MG63 (cell line): Measurements from ENCODE around the gene UBASH3A. TPM values are rescaled to one million over a fixed set of nuclear protein-coding genes. Genes with fewer than 3 reads are reported as not detected.

Experiments used
- DNase-seq: peaks from one replicate; pipeline ENCODE4 v3.0.0-alpha.2; 2020
- H3K27me3 ChIP-seq: fragments of 250-450 bp; sonication (Bioruptor Pico); 2 replicates; pipeline ENCODE4 v1.5.1; 2020; ENCODE audit warnings: mild to moderate bottlenecking, moderate library complexity
- H3K36me3 ChIP-seq: fragments of 250-450 bp; sonication (Bioruptor Pico); 2 replicates; pipeline ENCODE4 v1.5.1; 2020; ENCODE audit warnings: mild to moderate bottlenecking, moderate library complexity
- H3K4me3 ChIP-seq: fragments of 250-450 bp; sonication (Bioruptor Pico); 2 replicates; pipeline ENCODE4 v1.5.1; 2020; ENCODE audit warnings: mild to moderate bottlenecking, moderate library complexity
- H3K9me3 ChIP-seq: fragments of 250-450 bp; sonication (Bioruptor Pico); 2 replicates; pipeline ENCODE4 v1.5.1; 2020; ENCODE audit warnings: mild to moderate bottlenecking, moderate library complexity
- total RNA-seq: library from RNA; depleted of rRNA; stranded (reverse); fragments of >200 nt; shearing (Covaris generic); gene quantifications from 2 replicates; pipeline ENCODE4 v1.2.3, GENCODE V29; 2014; ENCODE audit warnings: low replicate concordance

The UBASH3A gene
- total RNA-seq, 1 experiment from 2014 or later = not detected

DNA sequence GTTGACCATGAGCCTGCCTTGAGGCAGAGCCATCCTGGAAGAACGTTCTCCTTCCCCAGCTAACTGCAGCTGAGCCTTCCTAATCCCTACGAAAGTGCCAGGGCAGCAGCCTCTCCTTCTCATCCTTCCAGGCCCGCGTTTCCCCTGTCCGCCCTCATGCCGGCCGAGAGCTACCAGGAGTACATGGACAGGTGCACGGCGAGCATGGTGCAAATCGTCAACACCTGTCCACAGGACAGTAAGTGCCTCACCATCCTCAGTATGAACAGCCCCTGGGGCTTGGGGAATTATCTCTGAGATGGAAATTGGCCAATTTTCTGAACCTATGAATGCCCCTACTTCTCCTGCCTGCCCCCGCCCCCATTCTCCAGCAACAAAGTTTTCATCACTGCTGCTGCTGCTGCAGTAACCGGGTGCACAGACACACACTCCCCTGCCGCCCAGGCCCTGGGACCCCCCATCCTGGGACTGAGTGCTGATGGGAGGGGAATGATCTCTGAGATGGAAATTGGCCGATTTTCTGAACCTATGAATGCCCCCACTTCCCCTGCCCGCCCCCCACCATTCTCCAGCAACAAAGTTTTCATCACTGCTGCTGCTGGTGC is 39.6 kb downstream of the UBASH3A start:
- Histone ChIP-seq H3K27me3 (peaks cover 9% of the 10 kb centered on the region; the same call in 1 of the 2 replicates), H3K9me3 (no peaks in the 10 kb centered on the region), H3K36me3 (no peaks in the 10 kb centered on the region), H3K4me3 (no peak overlapping the region)
- DNase-seq = no peak

- peaks cover 9% of the 10 kb centered on the region; the same call in 1 of the 2 replicates for H3K27me3 ChIP-seq
- no peaks in the 10 kb centered on the region for H3K36me3 ChIP-seq
- H3K4me3 ChIP-seq = no peak overlapping the region
- DNase-seq = no peak
- no peaks in the 10 kb centered on the region for H3K9me3 ChIP-seq
Measured at GRCh38 chr21:42443876-42444744, 40.4 kb downstream of the UBASH3A start.

DNA sequence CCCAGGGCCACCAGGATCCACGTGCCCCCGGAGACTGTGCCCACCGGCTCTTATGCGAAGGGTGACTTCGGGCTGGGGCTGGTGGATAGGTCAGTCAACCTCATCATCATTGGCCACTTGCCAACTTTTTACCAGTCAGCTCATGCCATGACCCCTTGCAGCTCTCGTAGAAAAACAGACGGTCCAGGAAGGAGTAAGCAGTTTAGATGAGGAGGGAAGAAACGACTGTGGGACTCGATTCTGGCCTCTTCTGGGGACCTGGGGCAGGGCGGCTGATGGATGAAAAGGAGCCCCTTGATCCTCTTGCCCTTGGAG is 41.0 kb downstream of the UBASH3A start:
- Histone ChIP-seq H3K36me3 (no peaks in the 10 kb centered on the region), H3K9me3 (no peaks in the 10 kb centered on the region), H3K4me3 (no peak overlapping the region), H3K27me3 (peaks cover 9% of the 10 kb centered on the region; the same call in 1 of the 2 replicates)
- no peak for DNase-seq

DNA sequence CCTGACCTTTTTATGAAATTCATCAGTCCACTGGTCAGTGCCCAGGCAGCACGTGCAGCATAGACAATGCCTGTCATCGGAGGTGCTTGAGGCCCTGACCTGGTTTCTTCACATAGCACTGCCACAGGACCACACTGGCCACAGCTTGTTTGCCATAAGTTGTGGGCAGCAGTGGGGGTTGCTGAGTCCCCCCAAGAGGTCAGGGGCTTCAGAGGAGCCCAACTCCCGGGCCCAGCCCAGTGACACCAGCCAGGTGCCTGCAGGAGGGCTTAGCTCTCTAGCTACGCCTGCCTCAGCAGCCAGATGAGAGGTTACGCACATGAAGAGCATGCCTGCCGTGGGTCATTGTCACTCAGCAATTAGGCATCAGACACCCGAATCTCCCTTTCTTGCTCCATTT is 41.6 kb downstream of the UBASH3A start:
- no peaks in the 10 kb centered on the region for H3K9me3 ChIP-seq
- H3K4me3 ChIP-seq = no peak overlapping the region
- no peak for DNase-seq

GRCh38 chr21:42446531-42446930 is 42.8 kb downstream of the UBASH3A start:
- peaks cover 9% of the 10 kb centered on the region; the same call in 1 of the 2 replicates for H3K27me3 ChIP-seq
- H3K36me3 ChIP-seq = no peaks in the 10 kb centered on the region
- no peak overlapping the region for H3K4me3 ChIP-seq
- no peak for DNase-seq
- no peaks in the 10 kb centered on the region for H3K9me3 ChIP-seq

More for the DNA sequence above, 41.6 kb downstream of the UBASH3A start:
- peaks cover 9% of the 10 kb centered on the region; the same call in 1 of the 2 replicates for H3K27me3 ChIP-seq
- H3K36me3 ChIP-seq = no peaks in the 10 kb centered on the region

GRCh38 chr21:42447182-42447581 is 43.5 kb downstream of the UBASH3A start:
- H3K4me3 ChIP-seq = no peak overlapping the region
- DNase-seq = no peak
- no peaks in the 10 kb centered on the region for H3K36me3 ChIP-seq
- H3K27me3 ChIP-seq = peaks cover 9% of the 10 kb centered on the region; the same call in 1 of the 2 replicates
- no peaks in the 10 kb centered on the region for H3K9me3 ChIP-seq

GRCh38 chr21:42447732-42448131 is 44.0 kb downstream of the UBASH3A start:
- no peaks in the 10 kb centered on the region for H3K36me3 ChIP-seq
- peaks cover 9% of the 10 kb centered on the region; the same call in 1 of the 2 replicates for H3K27me3 ChIP-seq
- no peak for DNase-seq
- no peaks in the 10 kb centered on the region for H3K9me3 ChIP-seq
- H3K4me3 ChIP-seq = no peak overlapping the region

- Histone ChIP-seq H3K36me3 (no peaks in the 10 kb centered on the region), H3K9me3 (no peaks in the 10 kb centered on the region), H3K27me3 (peaks cover 9% of the 10 kb centered on the region; the same call in 1 of the 2 replicates), H3K4me3 (no peak overlapping the region)
- no peak for DNase-seq
Measured at GRCh38 chr21:42448686-42449085, 45.0 kb downstream of the UBASH3A start.

DNA sequence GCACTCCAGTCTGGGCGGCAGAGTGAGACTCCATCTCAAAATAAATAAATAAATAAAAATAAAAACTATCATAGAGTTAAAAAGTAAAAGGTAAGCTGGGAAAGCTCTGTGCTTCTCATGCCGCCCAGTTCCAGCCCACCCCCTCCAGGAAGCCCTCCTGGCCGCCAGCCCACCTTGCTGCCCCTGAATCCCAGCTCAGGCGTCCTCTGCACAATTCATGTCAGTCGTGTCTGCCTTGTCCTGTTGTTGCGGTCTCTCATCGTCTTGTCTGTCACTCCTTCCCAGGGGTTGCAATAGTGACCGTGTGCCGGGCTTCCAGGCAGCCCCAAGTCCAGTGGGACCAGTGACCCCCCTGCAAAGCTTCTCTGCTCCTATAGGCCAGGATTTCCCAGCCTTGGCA is 48.2 kb downstream of the UBASH3A start:
- Histone ChIP-seq H3K9me3 (no peaks in the 10 kb centered on the region), H3K4me3 (no peak overlapping the region), H3K27me3 (peaks cover 2% of the 10 kb centered on the region; the same call in 1 of the 2 replicates), H3K36me3 (no peaks in the 10 kb centered on the region)
- no peak for DNase-seq

GRCh38 chr21:42452401-42453223 is 48.9 kb downstream of the UBASH3A start:
- no peak for DNase-seq
- H3K4me3 ChIP-seq = no peak overlapping the region
- no peaks in the 10 kb centered on the region for H3K36me3 ChIP-seq
- no peaks in the 10 kb centered on the region for H3K9me3 ChIP-seq
- no peaks in the 10 kb centered on the region for H3K27me3 ChIP-seq

DNA sequence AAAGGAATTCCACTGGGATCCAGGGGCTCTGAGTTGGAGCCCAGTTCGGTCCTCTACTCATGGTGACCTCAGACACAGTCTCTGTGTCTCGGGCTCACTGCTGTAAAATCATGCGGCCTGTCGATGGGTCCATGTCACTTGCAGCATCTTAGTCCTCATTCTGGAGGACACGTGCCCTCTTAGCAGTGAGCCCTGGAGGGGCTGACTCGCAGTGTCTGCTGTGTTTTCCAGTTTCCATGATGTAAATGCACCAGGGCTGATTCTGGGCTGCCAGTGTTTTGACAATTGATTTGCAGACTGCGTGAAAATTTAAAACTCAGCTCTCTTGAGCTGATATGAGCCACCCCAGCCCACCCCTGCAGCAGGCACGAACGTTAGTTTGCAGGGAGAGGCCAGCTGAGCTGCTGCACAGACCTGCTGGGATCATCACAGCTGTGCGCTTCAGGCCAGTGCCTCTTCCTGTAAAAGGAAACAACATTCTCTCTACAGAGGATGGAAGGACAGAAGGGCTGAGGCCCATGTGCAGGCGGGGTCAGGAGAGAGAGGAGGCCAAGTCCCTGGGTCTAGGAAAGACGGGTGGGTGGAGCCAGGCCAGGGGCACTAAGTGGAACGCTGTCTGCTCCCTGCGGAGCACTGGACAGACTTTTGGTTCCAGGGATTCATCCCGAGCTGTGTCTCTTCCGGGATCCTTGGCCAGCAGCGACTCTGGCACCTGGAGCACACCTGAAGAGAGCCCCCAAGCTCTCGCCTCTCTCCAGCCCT is 49.7 kb downstream of the UBASH3A start:
- DNase-seq = no peak
- Histone ChIP-seq H3K9me3 (no peaks in the 10 kb centered on the region), H3K36me3 (no peaks in the 10 kb centered on the region), H3K27me3 (no peaks in the 10 kb centered on the region), H3K4me3 (no peak overlapping the region)

DNA sequence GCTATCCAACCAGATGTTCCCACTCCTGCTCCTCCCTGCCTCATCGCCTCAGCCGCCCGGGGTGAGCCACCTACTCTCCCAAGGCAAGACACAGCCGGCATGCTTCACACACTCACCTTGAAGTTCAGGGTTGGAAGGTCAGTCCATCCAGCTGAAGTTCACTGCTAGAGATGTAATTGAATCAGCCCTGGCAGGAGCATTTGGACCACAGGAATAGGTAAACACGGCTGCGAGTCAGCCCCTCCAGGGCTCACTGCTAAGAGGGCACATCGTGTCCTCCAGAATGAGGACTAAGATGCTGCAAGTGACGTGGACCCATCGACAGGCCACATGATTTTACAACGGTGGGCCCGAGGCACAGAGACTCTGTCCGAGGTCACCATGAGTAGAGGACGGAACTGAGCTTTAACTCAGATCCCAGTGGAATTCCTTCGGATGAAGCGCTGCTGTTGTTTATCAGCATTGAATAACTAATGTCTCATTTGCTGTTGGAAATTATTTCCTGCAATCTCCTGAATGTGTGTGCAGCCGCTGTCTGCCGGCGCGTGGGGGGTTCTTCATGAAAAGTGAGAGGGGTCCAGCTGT is 50.4 kb downstream of the UBASH3A start:
- DNase-seq = no peak
- Histone ChIP-seq H3K27me3 (no peaks in the 10 kb centered on the region), H3K9me3 (no peaks in the 10 kb centered on the region), H3K36me3 (no peaks in the 10 kb centered on the region), H3K4me3 (no peak overlapping the region)

DNA sequence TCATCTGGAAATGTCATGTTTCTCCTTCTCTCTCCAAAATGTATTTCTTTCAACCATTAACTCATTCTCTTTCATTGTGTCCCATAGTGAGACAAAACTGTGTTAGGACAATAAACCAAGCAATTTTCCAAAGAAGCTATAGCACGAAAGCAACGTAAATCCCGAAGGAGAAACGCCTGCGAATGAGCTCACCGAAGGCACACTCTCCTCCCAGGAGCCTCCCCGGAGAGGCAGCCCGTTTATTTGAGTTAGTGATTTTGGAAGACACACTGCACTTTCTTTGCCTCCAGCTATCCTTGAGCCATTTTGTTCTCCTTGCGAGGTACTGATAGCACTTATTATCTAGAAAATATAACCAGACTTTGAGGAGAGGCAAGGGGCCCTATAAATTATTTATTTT is 51.1 kb downstream of the UBASH3A start:
- DNase-seq = no peak
- H3K9me3 ChIP-seq = no peaks in the 10 kb centered on the region
- H3K4me3 ChIP-seq = no peak overlapping the region
- no peaks in the 10 kb centered on the region for H3K27me3 ChIP-seq
- no peaks in the 10 kb centered on the region for H3K36me3 ChIP-seq

DNA sequence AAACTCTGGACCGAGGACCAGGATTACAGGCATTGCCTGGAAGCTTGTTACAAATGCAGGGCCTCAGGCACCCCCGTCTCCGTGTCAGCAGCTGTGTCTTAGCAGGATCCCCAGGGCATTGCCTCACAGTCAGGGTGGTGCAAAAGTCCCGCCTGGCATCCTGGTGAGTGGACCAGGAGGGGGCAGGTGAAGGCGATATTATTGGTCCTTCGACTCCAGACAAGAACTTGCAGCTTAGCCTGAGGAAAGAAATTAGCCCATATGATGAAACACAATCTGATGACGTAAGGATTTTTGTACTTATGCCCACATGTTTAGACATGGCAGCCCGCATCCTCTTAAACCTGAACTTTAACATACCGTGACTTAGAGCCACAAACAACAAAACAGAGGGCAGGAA is 51.5 kb downstream of the UBASH3A start:
- Histone ChIP-seq H3K4me3 (no peak overlapping the region), H3K9me3 (no peaks in the 10 kb centered on the region), H3K36me3 (no peaks in the 10 kb centered on the region), H3K27me3 (no peaks in the 10 kb centered on the region)
- no peak for DNase-seq

DNA sequence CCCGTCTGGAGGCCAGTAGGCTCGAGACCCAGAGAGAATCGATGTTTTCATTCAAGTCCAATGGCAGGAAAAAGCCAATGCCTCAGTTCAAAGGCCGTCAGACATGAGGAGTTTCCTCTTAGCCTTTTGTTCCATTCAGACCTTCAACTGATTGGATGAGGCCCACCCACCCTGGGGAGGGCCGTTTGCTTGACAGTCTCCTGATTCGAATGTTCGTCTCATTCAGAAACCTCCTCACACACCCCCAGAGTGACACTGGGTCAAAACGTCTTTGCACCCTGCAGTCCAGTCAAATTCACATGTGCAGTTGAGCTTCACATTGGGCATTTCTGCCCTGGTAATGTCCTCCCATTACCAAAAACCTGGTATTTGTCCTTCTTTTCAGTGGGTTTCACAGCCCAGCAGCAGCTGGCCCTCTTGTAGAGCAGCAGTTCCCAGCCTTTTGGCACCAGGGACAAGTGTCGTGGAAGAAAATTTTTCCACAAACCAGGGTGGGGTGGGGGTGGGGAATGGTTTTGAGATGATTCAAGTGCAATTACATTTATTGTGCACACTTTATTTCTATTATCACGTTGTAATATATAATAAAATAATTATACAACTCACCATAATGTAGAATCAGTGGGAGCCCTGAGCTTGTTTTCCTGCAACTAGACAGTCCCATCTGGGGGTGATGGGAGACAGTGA is 52.2 kb downstream of the UBASH3A start:
- no peak for DNase-seq
- Histone ChIP-seq H3K9me3 (no peaks in the 10 kb centered on the region), H3K36me3 (no peaks in the 10 kb centered on the region), H3K4me3 (no peak overlapping the region), H3K27me3 (no peaks in the 10 kb centered on the region)

- H3K36me3 ChIP-seq = no peaks in the 10 kb centered on the region
- no peaks in the 10 kb centered on the region for H3K27me3 ChIP-seq
- H3K4me3 ChIP-seq = no peak overlapping the region
- DNase-seq = no peak
- H3K9me3 ChIP-seq = no peaks in the 10 kb centered on the region
Measured at GRCh38 chr21:42456457-42456856, 52.8 kb downstream of the UBASH3A start.
